HG02973 (cell line): ENCODE results near the gene EPHB2.

Source experiments
- ATAC-seq: cut with Tn5 transposase; IDR thresholded peaks from one replicate; pipeline ENCODE4 v1.9.1; 2021; ENCODE audit warnings: moderate library complexity; ENCODE audit not compliant: unreplicated experiment

Gene EPHB2

GRCh38 chr1:22777388-22778057 is 66.9 kb downstream of the EPHB2 start:
- no peak for ATAC-seq

DNA sequence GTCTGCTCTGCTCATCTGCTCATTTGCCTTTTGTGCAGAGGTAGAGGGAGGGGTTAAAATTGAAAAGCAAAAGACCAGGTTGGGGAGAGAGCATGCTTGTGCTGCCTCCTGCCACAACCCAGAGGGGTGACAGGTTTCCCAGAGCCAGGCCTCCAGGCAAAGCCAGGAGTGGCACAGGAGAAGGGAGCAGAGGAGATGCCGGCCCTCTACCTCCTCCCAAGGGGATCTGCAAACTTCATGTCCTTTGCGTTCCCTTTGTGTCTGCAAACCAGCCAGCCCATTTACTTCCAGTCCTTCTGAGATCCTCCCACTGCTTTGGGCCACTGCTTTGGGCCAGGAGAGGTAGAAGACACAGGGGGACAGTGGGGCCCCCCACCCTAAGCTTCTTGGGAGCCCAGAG is 67.8 kb downstream of the EPHB2 start:
- ATAC-seq: no peak

DNA sequence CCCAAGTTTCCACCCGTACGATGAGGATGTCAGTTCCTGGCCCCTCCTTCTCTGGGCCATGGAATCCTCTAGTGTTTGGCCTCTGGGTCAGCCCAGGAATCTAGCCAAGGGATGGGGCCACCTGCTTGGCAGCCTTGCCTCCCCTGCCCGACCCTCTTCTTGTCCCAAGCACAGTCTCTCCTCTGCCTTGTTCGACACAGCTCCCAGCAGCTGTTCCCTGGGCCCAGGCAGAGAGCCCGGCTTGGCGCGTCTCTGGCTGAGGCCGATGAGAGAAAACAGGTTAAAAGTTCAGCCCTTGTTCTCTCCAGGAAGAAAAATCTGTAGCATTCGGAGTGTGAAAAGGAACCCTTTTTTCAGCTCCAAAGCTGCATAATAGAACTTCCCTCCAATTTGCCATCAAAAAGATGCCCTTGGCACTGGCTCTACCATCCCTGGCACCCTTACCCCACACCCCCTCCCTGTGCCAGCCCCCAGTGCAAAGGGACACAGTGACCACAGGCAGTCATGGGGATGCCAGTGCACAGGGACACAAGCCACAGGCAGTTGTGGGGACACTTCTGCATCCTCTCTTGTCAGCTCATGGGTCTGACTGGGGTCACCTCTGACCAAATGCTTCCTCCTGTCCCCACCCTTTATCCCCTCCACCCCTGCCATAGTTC is 68.4 kb downstream of the EPHB2 start:
- no peak for ATAC-seq

DNA sequence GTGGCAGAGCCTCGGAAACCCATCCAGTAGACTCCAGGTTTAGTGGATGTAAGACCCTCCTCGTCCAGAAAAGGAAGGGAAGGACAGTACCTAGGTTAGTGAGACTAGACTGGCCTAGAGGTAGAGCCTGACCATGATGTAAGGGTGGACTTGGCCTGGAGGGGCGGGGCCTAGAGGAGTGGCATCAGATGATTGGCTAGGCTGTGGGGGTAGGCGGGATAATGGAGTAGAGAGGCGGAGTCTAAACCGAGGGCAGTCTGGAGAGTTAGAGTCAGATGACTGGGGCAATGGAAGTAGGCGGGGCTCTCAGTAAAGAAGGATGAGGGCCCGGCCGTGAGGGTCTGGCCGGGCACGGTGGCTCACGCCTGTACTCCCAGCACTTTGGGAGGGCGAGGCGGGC is 70.1 kb downstream of the EPHB2 start:
- ATAC-seq: no peak

DNA sequence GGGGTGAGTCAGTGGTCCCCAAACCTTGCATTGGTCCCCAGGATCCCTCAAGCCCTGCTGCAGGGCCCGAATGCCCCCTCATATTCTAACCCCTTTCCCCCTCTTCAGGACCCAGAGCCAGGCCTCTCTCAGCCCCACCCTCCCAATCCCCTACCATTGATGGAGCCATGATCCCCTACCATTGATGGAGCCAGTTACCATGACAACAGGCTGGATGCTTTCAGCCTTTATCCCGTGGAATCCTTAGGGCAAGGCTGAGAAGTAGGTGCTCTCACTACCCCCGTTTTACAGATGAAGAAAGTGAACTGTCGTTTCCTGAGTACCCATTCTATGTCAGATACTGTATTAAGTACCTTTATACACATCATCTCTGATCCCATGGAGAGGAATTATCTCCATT is 70.8 kb downstream of the EPHB2 start:
- ATAC-seq: no peak

DNA sequence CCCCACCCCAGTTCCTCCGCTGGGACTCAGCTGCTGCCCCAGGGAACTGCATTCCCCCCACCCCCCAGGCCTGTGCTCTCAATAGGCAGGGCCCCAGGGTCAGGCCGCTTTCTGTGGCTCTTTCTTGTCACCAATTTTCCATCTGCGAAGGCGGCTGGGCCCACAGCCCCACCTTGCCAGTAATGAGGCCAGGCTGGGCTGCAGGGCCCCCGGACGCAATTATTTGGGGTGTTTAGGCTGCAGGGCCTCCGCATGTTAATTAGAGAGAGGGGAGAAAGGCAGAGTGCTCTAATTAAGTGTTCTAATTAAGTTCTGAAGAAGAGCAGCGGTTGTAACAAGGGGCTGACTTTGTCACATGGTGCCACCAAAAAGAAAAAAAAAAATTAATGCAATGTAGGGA is 71.8 kb downstream of the EPHB2 start:
- ATAC-seq: no peak

DNA sequence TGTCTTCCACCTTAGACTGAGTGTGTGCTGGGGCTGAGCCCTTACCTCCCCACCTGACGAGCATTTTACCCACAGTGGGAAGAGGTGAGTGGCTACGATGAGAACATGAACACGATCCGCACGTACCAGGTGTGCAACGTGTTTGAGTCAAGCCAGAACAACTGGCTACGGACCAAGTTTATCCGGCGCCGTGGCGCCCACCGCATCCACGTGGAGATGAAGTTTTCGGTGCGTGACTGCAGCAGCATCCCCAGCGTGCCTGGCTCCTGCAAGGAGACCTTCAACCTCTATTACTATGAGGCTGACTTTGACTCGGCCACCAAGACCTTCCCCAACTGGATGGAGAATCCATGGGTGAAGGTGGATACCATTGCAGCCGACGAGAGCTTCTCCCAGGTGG is 73.7 kb downstream of the EPHB2 start:
- no peak for ATAC-seq

- ATAC-seq: no peak
Observed at GRCh38 chr1:22784737-22785136, 74.1 kb downstream of the EPHB2 start.

DNA sequence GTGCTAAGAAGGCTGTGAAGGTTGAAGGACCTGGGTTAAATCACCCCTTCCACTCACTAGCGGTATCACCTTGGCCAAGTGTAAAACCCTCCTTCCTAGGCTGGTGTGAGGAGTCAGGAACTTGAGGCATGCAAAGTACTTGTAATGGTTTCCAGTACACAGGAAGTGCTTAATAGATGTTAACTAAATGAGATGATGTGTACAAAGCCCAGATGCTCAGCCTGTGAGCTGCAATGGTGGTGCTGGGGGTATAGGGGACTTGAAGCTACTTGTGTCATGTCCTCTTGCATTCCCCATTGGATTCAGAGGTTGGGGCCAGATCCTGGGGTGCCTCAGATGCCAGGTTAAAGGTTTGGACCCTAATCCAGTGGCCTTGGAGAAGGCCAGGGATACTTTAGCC is 75.5 kb downstream of the EPHB2 start:
- ATAC-seq: no peak

DNA sequence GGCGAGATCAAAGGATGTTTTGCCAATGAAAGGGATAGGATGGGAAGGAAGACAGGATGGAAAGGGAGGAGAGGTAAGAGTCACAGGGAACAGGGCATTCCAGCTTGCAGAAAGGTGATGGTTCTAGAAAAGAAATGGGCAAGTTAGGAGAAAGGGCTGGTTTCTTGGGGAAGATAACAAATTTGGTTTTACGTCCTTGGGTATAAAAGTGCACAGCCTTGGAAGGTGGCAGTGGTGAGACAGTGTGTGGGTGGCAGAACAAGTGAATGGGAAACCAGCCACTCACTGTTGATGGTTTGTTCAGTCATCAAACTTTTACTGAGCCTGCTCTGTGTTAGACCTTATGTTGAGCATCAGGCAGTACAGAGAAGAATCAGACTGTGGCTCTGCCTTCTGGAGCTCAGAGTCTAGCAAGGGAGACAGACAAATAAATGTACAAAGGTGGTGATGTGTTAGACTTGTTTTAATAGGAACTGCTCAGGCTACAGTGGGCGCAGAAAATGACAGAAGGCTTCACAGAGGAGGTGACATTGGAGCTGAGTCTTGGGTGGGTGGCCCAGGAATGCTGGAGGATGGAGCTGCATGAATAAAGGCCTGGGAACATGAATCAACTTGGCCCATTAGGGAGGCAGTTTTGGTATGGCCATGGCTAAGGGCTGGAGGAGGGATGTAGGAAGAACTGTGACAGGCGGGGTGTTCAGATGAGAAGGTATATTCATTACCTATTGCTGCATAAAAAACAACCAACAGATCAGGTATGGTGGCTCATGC is 76.3 kb downstream of the EPHB2 start:
- ATAC-seq: no peak

GRCh38 chr1:22787636-22788035 is 77.0 kb downstream of the EPHB2 start:
- ATAC-seq: no peak

DNA sequence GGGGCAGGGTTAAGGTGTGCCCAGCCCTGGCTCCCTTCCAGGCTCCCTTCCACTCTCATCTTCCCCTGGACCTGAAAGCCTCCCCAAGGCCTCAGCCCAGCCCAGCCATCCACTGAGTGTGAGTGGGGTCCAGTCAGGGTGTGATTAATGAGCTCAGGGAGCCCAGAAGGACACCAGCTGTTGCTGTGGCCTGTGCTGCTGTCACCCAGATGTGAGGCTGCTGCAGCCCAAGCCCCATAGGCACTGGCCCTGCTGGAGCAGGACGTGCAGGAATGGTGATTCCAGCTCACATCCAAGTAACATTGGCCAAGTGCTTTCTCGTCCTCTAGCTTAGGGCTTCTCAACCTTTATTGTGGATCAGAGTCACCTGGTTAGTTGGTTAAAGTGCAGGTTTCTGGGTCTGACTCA is 77.6 kb downstream of the EPHB2 start:
- no peak for ATAC-seq

DNA sequence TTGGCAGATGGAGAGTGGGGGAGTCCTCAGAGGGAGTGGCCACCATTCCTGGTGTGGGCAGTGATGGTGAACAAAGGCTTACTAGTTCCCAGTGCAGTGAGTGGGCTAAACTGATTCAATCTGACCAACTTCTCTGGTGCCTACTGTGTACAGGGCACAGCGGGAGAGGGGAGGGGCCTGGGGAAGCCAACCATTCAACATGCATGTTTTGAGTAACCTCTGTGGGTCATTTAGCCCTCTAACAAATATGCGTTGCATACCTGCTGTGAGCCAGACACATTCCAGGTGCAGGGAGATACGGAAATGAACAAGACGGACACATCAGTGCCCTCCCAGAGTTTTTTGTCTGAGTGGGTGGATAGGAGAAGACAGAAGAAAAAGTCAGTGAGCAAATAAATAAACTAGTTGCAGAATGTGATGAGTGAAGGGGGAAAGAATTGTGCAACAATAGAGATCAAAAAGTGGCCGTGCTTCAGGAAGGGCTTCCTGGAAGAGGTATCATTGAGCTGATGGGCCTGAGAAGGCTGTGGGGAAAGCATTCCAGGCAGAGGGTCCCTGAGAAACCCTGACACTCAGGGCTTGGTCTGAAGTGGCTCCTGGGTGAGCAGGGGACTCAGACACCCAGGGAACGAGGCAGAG is 78.8 kb downstream of the EPHB2 start:
- ATAC-seq: no peak

GRCh38 chr1:22790232-22791008 is 79.8 kb downstream of the EPHB2 start:
- no peak for ATAC-seq

- no peak for ATAC-seq
Observed at GRCh38 chr1:22791831-22792347, 81.2 kb downstream of the EPHB2 start.

- no peak for ATAC-seq
Observed at GRCh38 chr1:22792396-22793160, 81.9 kb downstream of the EPHB2 start.

DNA sequence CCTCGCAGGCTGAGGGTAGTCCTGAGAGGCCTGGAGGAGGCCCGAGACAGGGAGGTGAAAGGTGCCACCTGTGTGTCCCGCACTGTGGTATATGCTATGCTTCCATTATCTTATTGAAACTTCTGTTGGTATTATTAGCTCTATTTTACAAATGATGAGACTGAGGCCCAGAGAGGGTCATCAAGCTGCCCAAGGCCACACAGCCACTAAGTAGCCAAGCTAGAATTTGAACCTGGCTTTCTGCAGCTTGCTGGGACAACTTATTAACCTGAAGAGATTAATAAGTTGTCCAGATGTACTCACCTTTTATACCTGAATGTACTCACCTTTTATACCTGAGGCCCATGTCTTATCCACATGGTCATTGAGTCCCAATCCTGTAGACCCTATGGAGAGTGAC is 83.0 kb downstream of the EPHB2 start:
- ATAC-seq: no peak

DNA sequence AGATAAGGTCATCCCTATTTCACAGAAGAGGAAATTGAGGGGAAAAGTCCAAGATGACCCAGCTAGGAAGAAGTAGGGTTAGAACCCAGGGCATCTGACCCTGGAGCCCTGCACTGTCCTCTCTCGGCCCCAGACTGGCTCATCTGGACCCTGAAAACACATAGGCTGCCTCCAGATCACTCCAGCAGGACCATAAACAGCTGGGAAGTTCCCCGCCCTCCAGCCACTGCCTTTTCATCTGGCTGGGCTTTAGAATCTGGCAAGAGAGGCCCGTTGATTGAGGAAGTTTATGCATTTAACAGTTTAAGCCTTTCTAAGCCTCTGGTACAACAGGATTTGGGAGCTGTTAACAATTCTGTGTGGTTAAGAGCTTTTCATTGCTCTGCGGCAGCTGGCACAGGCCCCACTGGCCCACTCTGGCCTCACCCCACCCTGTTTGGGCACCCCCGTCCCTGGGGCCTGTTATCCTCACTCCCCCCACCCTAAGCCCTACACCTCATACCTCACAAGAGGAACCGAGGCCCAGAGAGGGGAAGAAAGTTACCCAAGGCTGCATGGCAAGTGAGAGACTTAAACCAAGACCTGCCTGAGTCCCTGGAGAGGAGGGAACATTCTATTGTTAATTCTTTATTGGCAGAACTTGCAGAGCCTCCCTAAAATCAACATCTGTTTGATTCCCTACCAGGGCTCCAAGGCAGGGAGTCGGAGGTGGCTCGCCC is 84.2 kb downstream of the EPHB2 start:
- ATAC-seq: no peak

GRCh38 chr1:22795366-22795714 is 84.7 kb downstream of the EPHB2 start:
- no peak for ATAC-seq
